ENCODE results near the gene GUCY2C.

The GUCY2C gene

GRCh38 chr12:14701809-14702568 is 5.6 kb upstream of the GUCY2C start:
- Histone ChIP-seq H3K4me1 (ENCODE audit: insufficient read depth, low read length) (no peaks in the 10 kb centered on the region), H3K27ac (ENCODE audit: low read length) (no peak overlapping the region), H3K36me3 (ENCODE audit: insufficient read depth, low read length) (no peaks in the 10 kb centered on the region), H3K27me3 (ENCODE audit: insufficient read depth, low read length, poor library complexity) (no peaks in the 10 kb centered on the region), H2AFZ (ENCODE audit: low read depth, low read length) (no peak overlapping the region), H4K20me1 (ENCODE audit: insufficient read depth, low read length) (no peaks in the 10 kb centered on the region), H3K4me3 (ENCODE audit: low read depth in 1 of 2, low read length in 2 of 2) (no peak overlapping the region), H3K4me2 (ENCODE audit: insufficient read depth, low read length) (no peak overlapping the region), H3K9ac (ENCODE audit: low read depth, low read length) (no peak overlapping the region), H3K9me3 (ENCODE audit: insufficient read depth, low read length, severe bottlenecking) (no peaks in the 10 kb centered on the region), H3K79me2 (ENCODE audit: insufficient read depth, low read length) (no peaks in the 10 kb centered on the region)
- ATAC-seq (ENCODE audit: insufficient read depth, low read depth) (no peak), DNase-seq (no peak)
- TF ChIP-seq, protein P1, sequence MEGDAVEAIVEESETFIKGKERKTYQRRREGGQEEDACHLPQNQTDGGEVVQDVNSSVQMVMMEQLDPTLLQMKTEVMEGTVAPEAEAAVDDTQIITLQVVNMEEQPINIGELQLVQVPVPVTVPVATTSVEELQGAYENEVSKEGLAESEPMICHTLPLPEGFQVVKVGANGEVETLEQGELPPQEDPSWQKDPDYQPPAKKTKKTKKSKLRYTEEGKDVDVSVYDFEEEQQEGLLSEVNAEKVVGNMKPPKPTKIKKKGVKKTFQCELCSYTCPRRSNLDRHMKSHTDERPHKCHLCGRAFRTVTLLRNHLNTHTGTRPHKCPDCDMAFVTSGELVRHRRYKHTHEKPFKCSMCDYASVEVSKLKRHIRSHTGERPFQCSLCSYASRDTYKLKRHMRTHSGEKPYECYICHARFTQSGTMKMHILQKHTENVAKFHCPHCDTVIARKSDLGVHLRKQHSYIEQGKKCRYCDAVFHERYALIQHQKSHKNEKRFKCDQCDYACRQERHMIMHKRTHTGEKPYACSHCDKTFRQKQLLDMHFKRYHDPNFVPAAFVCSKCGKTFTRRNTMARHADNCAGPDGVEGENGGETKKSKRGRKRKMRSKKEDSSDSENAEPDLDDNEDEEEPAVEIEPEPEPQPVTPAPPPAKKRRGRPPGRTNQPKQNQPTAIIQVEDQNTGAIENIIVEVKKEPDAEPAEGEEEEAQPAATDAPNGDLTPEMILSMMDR (IDR thresholded peaks at IDR 0.05; ENCODE audit: borderline replicate concordance, extremely low read depth, low read length, poor library complexity, severe bottlenecking) = no peak
- no peak for TF ChIP-seq EZH2 (IDR thresholded peaks at IDR 0.05; ENCODE audit: borderline replicate concordance, low read depth, low read length, severe bottlenecking)

DNA sequence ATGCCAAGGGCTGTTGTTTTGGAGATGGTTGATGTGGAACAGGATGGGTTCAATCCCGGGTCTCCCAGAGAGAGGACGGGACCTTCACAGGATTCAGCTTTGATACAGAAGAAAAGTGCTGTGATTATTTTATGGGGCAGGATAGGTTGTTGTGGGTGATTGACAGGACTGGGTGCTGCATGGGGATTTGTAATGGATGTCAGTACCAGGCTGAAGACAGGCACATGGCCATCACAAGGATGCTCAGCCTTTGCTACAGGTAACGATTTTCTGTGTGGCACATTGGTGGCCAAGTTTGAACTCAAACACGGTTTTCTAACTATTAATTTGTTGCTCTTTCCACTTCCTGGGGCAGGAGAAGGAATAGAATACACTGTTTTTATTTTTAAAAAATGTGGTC is 4.5 kb upstream of the GUCY2C start:
- peaks cover 3% of the 10 kb centered on the region for H3K27me3 ChIP-seq (ENCODE audit: insufficient read depth, low read length, poor library complexity)
- H4K20me1 ChIP-seq (ENCODE audit: insufficient read depth, low read length) = no peaks in the 10 kb centered on the region
- no peak overlapping the region for H2AFZ ChIP-seq (ENCODE audit: low read depth, low read length)
- no peaks in the 10 kb centered on the region for H3K36me3 ChIP-seq (ENCODE audit: insufficient read depth, low read length)
- no peaks in the 10 kb centered on the region for H3K9me3 ChIP-seq (ENCODE audit: insufficient read depth, low read length, severe bottlenecking)
- no peak for DNase-seq
- no peaks in the 10 kb centered on the region for H3K79me2 ChIP-seq (ENCODE audit: insufficient read depth, low read length)
- H3K4me3 ChIP-seq (ENCODE audit: low read depth in 1 of 2, low read length in 2 of 2) = no peak overlapping the region
- no peaks in the 10 kb centered on the region for H3K4me1 ChIP-seq (ENCODE audit: insufficient read depth, low read length)
- ATAC-seq (ENCODE audit: insufficient read depth, low read depth) = no peak
- no peak overlapping the region for H3K27ac ChIP-seq (ENCODE audit: low read length)
- no peak for TF ChIP-seq EZH2 (IDR thresholded peaks at IDR 0.05; ENCODE audit: borderline replicate concordance, low read depth, low read length, severe bottlenecking)
- TF ChIP-seq, protein P1 (IDR thresholded peaks at IDR 0.05; ENCODE audit: borderline replicate concordance, extremely low read depth, low read length, poor library complexity, severe bottlenecking) = no peak
- H3K4me2 ChIP-seq (ENCODE audit: insufficient read depth, low read length) = no peak overlapping the region
- no peak overlapping the region for H3K9ac ChIP-seq (ENCODE audit: low read depth, low read length)

- Histone ChIP-seq H3K9ac (ENCODE audit: low read depth, low read length) (no peak overlapping the region), H3K36me3 (ENCODE audit: insufficient read depth, low read length) (no peaks in the 10 kb centered on the region), H2AFZ (ENCODE audit: low read depth, low read length) (no peak overlapping the region), H3K27me3 (ENCODE audit: insufficient read depth, low read length, poor library complexity) (peaks cover 3% of the 10 kb centered on the region), H3K27ac (ENCODE audit: low read length) (no peak overlapping the region), H4K20me1 (ENCODE audit: insufficient read depth, low read length) (no peaks in the 10 kb centered on the region), H3K4me1 (ENCODE audit: insufficient read depth, low read length) (no peaks in the 10 kb centered on the region), H3K9me3 (ENCODE audit: insufficient read depth, low read length, severe bottlenecking) (no peaks in the 10 kb centered on the region), H3K4me2 (ENCODE audit: insufficient read depth, low read length) (no peak overlapping the region), H3K79me2 (ENCODE audit: insufficient read depth, low read length) (no peaks in the 10 kb centered on the region), H3K4me3 (ENCODE audit: low read depth in 1 of 2, low read length in 2 of 2) (no peak overlapping the region)
- ATAC-seq (ENCODE audit: insufficient read depth, low read depth) (no peak), DNase-seq (no peak)
- TF ChIP-seq, protein P1 (IDR thresholded peaks at IDR 0.05; ENCODE audit: borderline replicate concordance, extremely low read depth, low read length, poor library complexity, severe bottlenecking) = no peak
- no peak for TF ChIP-seq EZH2 (IDR thresholded peaks at IDR 0.05; ENCODE audit: borderline replicate concordance, low read depth, low read length, severe bottlenecking)
These were observed 3.5 kb upstream of the GUCY2C start for GRCh38 chr12:14699923-14700322.
